Left ventricle myocardium superior (tissue), 1 donor: ENCODE results near the gene KRTAP4-11. TPM values are rescaled to one million over a fixed set of nuclear protein-coding genes. Genes with fewer than 3 reads are reported as not detected.
"Not testable (repeated sequence)": the region's sequence is repeated elsewhere in the genome, so short reads cannot be mapped to it uniquely, and the experiment has no call there.

ENCODE experiments used
- ATAC-seq: fragments of 200-7000 bp; cut with Tn5 transposase; one replicate; pipeline ENCODE4 v1.9.1; 2020; ENCODE audit warnings: mild to moderate bottlenecking, moderate library complexity
- DNase-seq: peaks from one replicate; pipeline ENCODE4 v3.0.0-alpha.2; 2020
- intact Hi-C: fragments of 100-400 bp; cut with micrococcal nuclease; formaldehyde crosslinking; loops from one replicate; pipeline ENCODE4 v1.11.0; 2022
- long read RNA-seq: library from polyadenylated mRNA; unstranded; transcript quantifications from one replicate; pipeline ENCODE4 v2.0.0, GENCODE V29; 2021
- total RNA-seq: library from RNA; stranded (reverse); fragmentation: NEBNext Ultra II Directional; extraction: Animal tissue kit (Norgen Biotek cat#: 25700); gene quantifications from one replicate; pipeline ENCODE4 v1.2.1, GENCODE V29; 2021
- donor health status: DM: no; HTN: yes; CAD: no; lungs with severe emphysema.

The KRTAP4-11 gene
- not detected for total RNA-seq
- long read RNA-seq = 0 reads

GRCh38 chr17:41117846-41118386, at the start of gene KRTAP4-11:
Gene KRTAP4-11, minus strand, starts transcription at chr17:41118373. Its CDS starts 58 bp downstream, at chr17:41118315.
- ATAC-seq, DNase-seq, intact Hi-C loops: not testable (repeated sequence)

GRCh38 chr17:41167561-41167960, 49.4 kb upstream of the KRTAP4-11 start:
- ATAC-seq (no peak), DNase-seq (no peak)
- intact Hi-C loops = no loop called here

GRCh38 chr17:41163828-41164227, 45.7 kb upstream of the KRTAP4-11 start:
- intact Hi-C loops = no loop called here
- ATAC-seq = no peak
- no peak for DNase-seq

GRCh38 chr17:41160648-41161047, 42.5 kb upstream of the KRTAP4-11 start, which contains the start of gene KRTAP4-4:
Gene KRTAP4-4, minus strand, starts transcription at chr17:41160748. Its CDS starts 57 bp downstream, at chr17:41160691.
- ATAC-seq (no peak), DNase-seq (no peak)
- intact Hi-C loops = no loop called here

GRCh38 chr17:41160190-41160589, 42.0 kb upstream of the KRTAP4-11 start:
- DNase-seq, ATAC-seq, intact Hi-C loops: not testable (repeated sequence)

GRCh38 chr17:41153856-41154255, 35.7 kb upstream of the KRTAP4-11 start:
- ATAC-seq = no peak
- DNase-seq = no peak
- intact Hi-C loops = no loop called here

GRCh38 chr17:41151525-41151924, 33.4 kb upstream of the KRTAP4-11 start:
- intact Hi-C loops = no loop called here
- no peak for ATAC-seq
- no peak for DNase-seq

- ATAC-seq = no peak
- intact Hi-C loops = no loop called here
- no peak for DNase-seq
Measured at GRCh38 chr17:41150026-41150425, 31.9 kb upstream of the KRTAP4-11 start.

- intact Hi-C loops = no loop called here
- ATAC-seq (no peak), DNase-seq (no peak)
Measured at GRCh38 chr17:41149652-41149985, 31.4 kb upstream of the KRTAP4-11 start, which contains the start of gene KRTAP4-5. Gene KRTAP4-5, minus strand, starts transcription at chr17:41149825. Its CDS starts 58 bp downstream, at chr17:41149767.

GRCh38 chr17:41148971-41149651, 30.9 kb upstream of the KRTAP4-11 start:
- intact Hi-C loops = not testable (repeated sequence)

GRCh38 chr17:41147531-41148204, 29.5 kb upstream of the KRTAP4-11 start:
- intact Hi-C loops = no loop called here
- ATAC-seq = no peak
- no peak for DNase-seq

More at GRCh38 chr17:41148971-41149651, 30.9 kb upstream of the KRTAP4-11 start:
- not testable (repeated sequence) for DNase-seq, ATAC-seq

- no peak for ATAC-seq
- DNase-seq = no peak
Measured at GRCh38 chr17:41145261-41145660, 27.1 kb upstream of the KRTAP4-11 start.

GRCh38 chr17:41144846-41145245, 26.7 kb upstream of the KRTAP4-11 start:
- ATAC-seq (no peak), DNase-seq (no peak)
- intact Hi-C loops = no loop called here

More at GRCh38 chr17:41145261-41145660, 27.1 kb upstream of the KRTAP4-11 start:
- intact Hi-C loops = no loop called here

GRCh38 chr17:41141361-41141760, 23.2 kb upstream of the KRTAP4-11 start:
- DNase-seq (no peak), ATAC-seq (no peak)
- intact Hi-C loops = no loop called here

GRCh38 chr17:41140360-41141131, 22.4 kb upstream of the KRTAP4-11 start, which contains the start of gene KRTAP4-6:
Gene KRTAP4-6, minus strand, starts transcription at chr17:41140544. Its CDS starts 57 bp downstream, at chr17:41140487.
- intact Hi-C loops = no loop called here
- no peak for DNase-seq
- no peak for ATAC-seq

- ATAC-seq, DNase-seq, intact Hi-C loops: not testable (repeated sequence)
Measured at GRCh38 chr17:41139865-41140264, 21.7 kb upstream of the KRTAP4-11 start.

- DNase-seq (no peak), ATAC-seq (no peak)
- intact Hi-C loops = no loop called here
Measured at GRCh38 chr17:41133880-41134735, 15.9 kb upstream of the KRTAP4-11 start.

- DNase-seq (no peak), ATAC-seq (no peak)
- intact Hi-C loops = no loop called here
Measured at GRCh38 chr17:41131979-41132378, 13.8 kb upstream of the KRTAP4-11 start.
